ENCODE results near the gene RABL2A.
"Not testable (repeated sequence)": the region's sequence is repeated elsewhere in the genome, so short reads cannot be mapped to it uniquely, and the experiment has no call there.

RABL2A gene

DNA sequence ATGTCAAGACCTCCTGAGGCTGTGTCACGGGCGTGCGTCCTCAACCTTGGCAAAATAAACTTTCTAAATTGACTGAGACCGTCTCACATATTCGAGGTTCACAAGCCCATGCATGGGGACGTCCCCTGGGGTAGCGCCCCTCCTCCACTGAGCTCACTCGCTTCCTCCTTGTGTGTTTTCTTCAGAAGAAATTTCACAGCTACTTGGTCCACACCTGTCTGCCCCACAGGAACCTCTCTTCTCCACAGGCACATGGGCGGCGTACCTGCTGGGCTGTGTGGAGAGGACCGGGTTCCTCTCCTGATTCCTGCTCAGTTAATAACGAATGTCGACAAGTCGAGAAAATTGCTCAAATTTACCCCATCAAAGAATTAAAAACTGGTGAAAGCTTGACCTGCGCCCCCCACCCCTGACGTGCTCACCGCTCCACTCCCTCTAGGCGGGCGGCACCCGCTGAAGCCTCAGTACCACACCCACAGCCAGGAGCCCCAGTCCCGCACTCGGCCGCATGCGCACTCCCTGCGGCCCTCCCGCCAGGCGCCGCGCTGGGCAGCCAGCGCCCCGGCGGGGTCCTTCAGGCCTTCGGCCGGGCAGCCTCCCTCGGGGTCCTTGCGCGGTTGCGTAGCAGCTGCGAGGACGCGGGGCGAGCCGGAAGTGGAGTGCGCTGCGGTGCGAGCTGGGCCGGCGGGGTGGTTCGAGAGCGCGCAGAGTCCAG, at the start of gene RABL2A:
TSS of gene RABL2A (plus strand) at position 651 of the 715 bp plus-strand sequence. CDS start 1,341 bp downstream, outside the sequence.
- Histone ChIP-seq H3K9ac (ENCODE audit: low read depth, low read length, poor library complexity, severe bottlenecking) (peak within 1 kb of the TSS; percentile 71), H3K4me3 (ENCODE audit: low read length, poor library complexity, severe bottlenecking) (peak within 1 kb of the TSS; percentile 70), H3K4me2 (ENCODE audit: low read depth, low read length, poor library complexity, severe bottlenecking) (peak within 1 kb of the TSS; percentile 65), H2AFZ (ENCODE audit: low read length) (peak within 1 kb of the TSS; percentile 67)
- H3K79me2 ChIP-seq (ENCODE audit: insufficient read depth, low read length); H3K27me3 ChIP-seq (ENCODE audit: insufficient read depth, low read length, poor library complexity, severe bottlenecking); H3K36me3 ChIP-seq (ENCODE audit: insufficient read depth, low read length); H3K9me3 ChIP-seq (ENCODE audit: insufficient read depth, low read depth, low read length); H3F3A ChIP-seq (ENCODE audit: low read depth); H3K9me2 ChIP-seq (replicated peaks; ENCODE audit: low read depth, low read length); H4K20me1 ChIP-seq (ENCODE audit: insufficient read depth, low read length, poor library complexity, severe bottlenecking); H3K4me1 ChIP-seq (ENCODE audit: insufficient read depth, low read length, poor library complexity, severe bottlenecking): not testable (repeated sequence)

GRCh38 chr2:113578508-113578907, 48.6 kb upstream of the RABL2A start:
- H3K4me1 ChIP-seq (ENCODE audit: insufficient read depth, low read length, poor library complexity, severe bottlenecking); H3K9me3 ChIP-seq (ENCODE audit: insufficient read depth, low read depth, low read length); H2AFZ ChIP-seq (ENCODE audit: low read length); H3K4me2 ChIP-seq (ENCODE audit: low read depth, low read length, poor library complexity, severe bottlenecking); H3K27me3 ChIP-seq (ENCODE audit: insufficient read depth, low read length, poor library complexity, severe bottlenecking); H3K79me2 ChIP-seq (ENCODE audit: insufficient read depth, low read length); H3K4me3 ChIP-seq (ENCODE audit: low read length, poor library complexity, severe bottlenecking); H3K9ac ChIP-seq (ENCODE audit: low read depth, low read length, poor library complexity, severe bottlenecking); H3K9me2 ChIP-seq (replicated peaks; ENCODE audit: low read depth, low read length); H3F3A ChIP-seq (ENCODE audit: low read depth); H3K36me3 ChIP-seq (ENCODE audit: insufficient read depth, low read length); H4K20me1 ChIP-seq (ENCODE audit: insufficient read depth, low read length, poor library complexity, severe bottlenecking): not testable (repeated sequence)

DNA sequence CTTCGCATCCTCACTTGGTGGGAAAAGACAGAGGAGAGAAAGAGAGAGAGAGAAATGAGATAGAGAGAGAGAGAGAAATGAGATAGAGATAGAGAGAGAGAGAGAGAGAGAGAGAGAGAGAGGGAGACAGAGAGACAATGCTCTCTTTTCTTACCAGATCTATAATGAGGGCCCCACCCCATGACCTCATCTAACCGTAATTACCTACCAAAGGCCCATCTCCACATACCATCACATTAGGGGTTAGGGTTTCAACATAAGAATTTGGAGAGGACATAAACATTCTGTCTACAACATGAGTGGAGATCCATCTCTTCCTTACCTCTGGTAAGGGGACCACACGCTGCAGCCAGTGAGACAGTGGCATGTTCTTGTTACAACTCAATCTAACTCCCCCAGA, 44.6 kb upstream of the RABL2A start:
- not testable (repeated sequence) for H2AFZ ChIP-seq (ENCODE audit: low read length); H3K9me2 ChIP-seq (replicated peaks; ENCODE audit: low read depth, low read length); H3F3A ChIP-seq (ENCODE audit: low read depth); H3K36me3 ChIP-seq (ENCODE audit: insufficient read depth, low read length); H4K20me1 ChIP-seq (ENCODE audit: insufficient read depth, low read length, poor library complexity, severe bottlenecking); H3K27me3 ChIP-seq (ENCODE audit: insufficient read depth, low read length, poor library complexity, severe bottlenecking); H3K9me3 ChIP-seq (ENCODE audit: insufficient read depth, low read depth, low read length)
- peak overlapping the region; percentile 89 for H3K9ac ChIP-seq (ENCODE audit: low read depth, low read length, poor library complexity, severe bottlenecking)
- H3K4me1 ChIP-seq (ENCODE audit: insufficient read depth, low read length, poor library complexity, severe bottlenecking): peaks cover 15% of the 10 kb centered on the region
- H3K4me2 ChIP-seq (ENCODE audit: low read depth, low read length, poor library complexity, severe bottlenecking): peak overlapping the region; percentile 88
- H3K4me3 ChIP-seq (ENCODE audit: low read length, poor library complexity, severe bottlenecking): peak overlapping the region; percentile 90
- peaks cover 11% of the 10 kb centered on the region for H3K79me2 ChIP-seq (ENCODE audit: insufficient read depth, low read length)

- H3F3A ChIP-seq (ENCODE audit: low read depth); H4K20me1 ChIP-seq (ENCODE audit: insufficient read depth, low read length, poor library complexity, severe bottlenecking); H3K9me3 ChIP-seq (ENCODE audit: insufficient read depth, low read depth, low read length); H3K27me3 ChIP-seq (ENCODE audit: insufficient read depth, low read length, poor library complexity, severe bottlenecking); H3K36me3 ChIP-seq (ENCODE audit: insufficient read depth, low read length); H3K9me2 ChIP-seq (replicated peaks; ENCODE audit: low read depth, low read length): not testable (repeated sequence)
- Histone ChIP-seq H3K4me3 (ENCODE audit: low read length, poor library complexity, severe bottlenecking) (peak overlapping the region; percentile 90), H3K79me2 (ENCODE audit: insufficient read depth, low read length) (peaks cover 11% of the 10 kb centered on the region), H2AFZ (ENCODE audit: low read length) (peak overlapping the region; percentile 99), H3K4me2 (ENCODE audit: low read depth, low read length, poor library complexity, severe bottlenecking) (peak overlapping the region; percentile 88), H3K9ac (ENCODE audit: low read depth, low read length, poor library complexity, severe bottlenecking) (peak overlapping the region; percentile 89), H3K4me1 (ENCODE audit: insufficient read depth, low read length, poor library complexity, severe bottlenecking) (peaks cover 15% of the 10 kb centered on the region)
Measured at GRCh38 chr2:113583521-113584225, 43.4 kb upstream of the RABL2A start.

- not testable (repeated sequence) for H3K9me3 ChIP-seq (ENCODE audit: insufficient read depth, low read depth, low read length)
- peak overlapping the region; percentile 83 for H3K9ac ChIP-seq (ENCODE audit: low read depth, low read length, poor library complexity, severe bottlenecking)
Measured at GRCh38 chr2:113584311-113585092, 42.6 kb upstream of the RABL2A start.

More at GRCh38 chr2:113584311-113585092, 42.6 kb upstream of the RABL2A start:
- not testable (repeated sequence) for H2AFZ ChIP-seq (ENCODE audit: low read length); H3F3A ChIP-seq (ENCODE audit: low read depth); H3K27me3 ChIP-seq (ENCODE audit: insufficient read depth, low read length, poor library complexity, severe bottlenecking); H3K36me3 ChIP-seq (ENCODE audit: insufficient read depth, low read length); H3K9me2 ChIP-seq (replicated peaks; ENCODE audit: low read depth, low read length); H4K20me1 ChIP-seq (ENCODE audit: insufficient read depth, low read length, poor library complexity, severe bottlenecking)
- Histone ChIP-seq H3K4me3 (ENCODE audit: low read length, poor library complexity, severe bottlenecking) (peak overlapping the region; percentile 90), H3K4me2 (ENCODE audit: low read depth, low read length, poor library complexity, severe bottlenecking) (peak overlapping the region; percentile 95), H3K4me1 (ENCODE audit: insufficient read depth, low read length, poor library complexity, severe bottlenecking) (peaks cover 15% of the 10 kb centered on the region), H3K79me2 (ENCODE audit: insufficient read depth, low read length) (peaks cover 11% of the 10 kb centered on the region)
